ENCODE data around the gene ZBTB16.

DNA sequence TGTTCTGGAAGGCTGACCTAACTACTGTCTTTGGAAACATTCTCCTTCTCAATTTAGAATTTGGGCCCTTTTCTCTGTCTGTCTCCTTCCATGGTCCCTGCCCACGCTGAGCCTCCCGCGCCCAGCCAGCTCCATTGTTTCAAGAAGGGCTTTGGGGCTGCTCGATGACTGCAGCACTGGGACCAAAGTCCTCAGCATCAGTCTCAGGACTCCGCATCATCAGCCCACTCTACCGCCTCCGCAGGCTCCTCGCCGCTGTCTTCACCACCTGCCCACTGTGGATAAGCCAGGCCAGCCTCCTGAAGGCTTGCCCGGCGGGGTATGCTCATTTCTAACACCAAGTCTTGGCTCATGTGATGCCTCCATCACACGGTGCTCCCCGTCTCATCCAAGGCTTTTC, 81.3 kb downstream of the ZBTB16 start:
- TF ChIP-seq, protein P1, sequence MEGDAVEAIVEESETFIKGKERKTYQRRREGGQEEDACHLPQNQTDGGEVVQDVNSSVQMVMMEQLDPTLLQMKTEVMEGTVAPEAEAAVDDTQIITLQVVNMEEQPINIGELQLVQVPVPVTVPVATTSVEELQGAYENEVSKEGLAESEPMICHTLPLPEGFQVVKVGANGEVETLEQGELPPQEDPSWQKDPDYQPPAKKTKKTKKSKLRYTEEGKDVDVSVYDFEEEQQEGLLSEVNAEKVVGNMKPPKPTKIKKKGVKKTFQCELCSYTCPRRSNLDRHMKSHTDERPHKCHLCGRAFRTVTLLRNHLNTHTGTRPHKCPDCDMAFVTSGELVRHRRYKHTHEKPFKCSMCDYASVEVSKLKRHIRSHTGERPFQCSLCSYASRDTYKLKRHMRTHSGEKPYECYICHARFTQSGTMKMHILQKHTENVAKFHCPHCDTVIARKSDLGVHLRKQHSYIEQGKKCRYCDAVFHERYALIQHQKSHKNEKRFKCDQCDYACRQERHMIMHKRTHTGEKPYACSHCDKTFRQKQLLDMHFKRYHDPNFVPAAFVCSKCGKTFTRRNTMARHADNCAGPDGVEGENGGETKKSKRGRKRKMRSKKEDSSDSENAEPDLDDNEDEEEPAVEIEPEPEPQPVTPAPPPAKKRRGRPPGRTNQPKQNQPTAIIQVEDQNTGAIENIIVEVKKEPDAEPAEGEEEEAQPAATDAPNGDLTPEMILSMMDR (IDR thresholded peaks at IDR 0.05; ENCODE audit: insufficient read depth, low read length): no peak
- TF ChIP-seq GABPA (IDR thresholded peaks at IDR 0.05; ENCODE audit: low read depth): no peak

Data from HL-60 (cell line).